GM19468 (cell line): ENCODE data around the gene OR10A3.

ENCODE experiments used
- ATAC-seq: cut with Tn5 transposase; IDR thresholded peaks from one replicate; pipeline ENCODE4 v1.9.1; 2021; ENCODE audit warnings: mild to moderate bottlenecking, moderate library complexity, moderate number of reproducible peaks; ENCODE audit not compliant: unreplicated experiment; ENCODE audit errors: extremely low read depth

The OR10A3 gene

DNA sequence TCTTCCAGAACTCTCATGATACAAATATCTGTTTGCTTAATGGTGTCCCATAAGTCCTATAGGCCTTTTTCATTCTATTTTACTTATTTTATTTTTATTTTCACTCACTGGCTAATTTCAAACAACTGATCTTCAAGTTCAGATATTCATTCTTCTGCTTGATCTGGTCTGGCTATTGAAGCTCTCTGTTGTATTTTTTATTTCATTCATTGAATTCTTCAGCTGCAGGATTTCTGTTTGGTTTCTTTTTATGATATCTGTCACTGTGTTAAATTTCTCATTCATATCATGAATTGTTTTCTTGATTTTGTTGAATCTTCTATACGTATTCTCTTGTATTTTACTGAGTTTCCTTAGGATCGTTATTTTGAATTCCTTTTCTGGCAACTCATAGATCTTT lies 2.6 kb upstream of the OR10A3 start:
- no peak for ATAC-seq

DNA sequence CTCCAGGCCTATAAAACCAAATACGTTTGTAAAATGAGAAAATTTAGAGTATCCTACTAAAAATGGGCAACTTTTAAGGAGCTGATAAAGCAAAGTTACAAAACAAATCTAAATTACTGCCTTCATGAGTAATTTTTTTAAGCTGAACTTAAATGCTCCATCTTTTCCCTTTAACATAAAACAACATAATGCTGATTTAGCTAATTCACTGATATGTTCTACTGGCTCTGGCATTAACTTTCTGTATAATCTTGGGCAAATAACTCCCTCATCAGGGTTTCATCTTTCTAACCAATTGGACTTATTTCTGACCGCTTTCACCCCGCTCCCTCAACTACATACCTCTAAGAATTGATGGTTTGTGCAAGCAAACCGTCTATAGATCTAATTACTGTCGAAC lies 362 bp downstream of the OR10A3 start:
- ATAC-seq: no peak

DNA sequence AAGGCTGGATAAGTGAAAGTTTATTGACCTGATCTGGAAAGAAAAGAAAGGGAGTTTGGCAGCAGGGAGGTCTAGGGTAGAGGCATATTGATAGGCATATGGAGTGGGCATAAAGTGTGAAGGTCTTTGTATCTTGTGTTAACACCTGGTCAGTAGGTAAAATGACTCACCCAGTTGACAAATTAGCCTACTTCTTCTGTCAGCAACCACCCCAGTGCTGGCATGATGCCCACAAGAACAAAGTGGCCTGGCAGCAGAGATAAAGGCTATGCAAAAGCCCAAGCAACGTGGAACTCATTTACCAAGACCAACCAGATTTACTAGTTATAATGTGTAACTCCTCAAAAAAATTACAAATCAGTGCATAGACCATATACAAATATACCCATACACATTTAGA lies 4.9 kb downstream of the OR10A3 start:
- no peak for ATAC-seq

DNA sequence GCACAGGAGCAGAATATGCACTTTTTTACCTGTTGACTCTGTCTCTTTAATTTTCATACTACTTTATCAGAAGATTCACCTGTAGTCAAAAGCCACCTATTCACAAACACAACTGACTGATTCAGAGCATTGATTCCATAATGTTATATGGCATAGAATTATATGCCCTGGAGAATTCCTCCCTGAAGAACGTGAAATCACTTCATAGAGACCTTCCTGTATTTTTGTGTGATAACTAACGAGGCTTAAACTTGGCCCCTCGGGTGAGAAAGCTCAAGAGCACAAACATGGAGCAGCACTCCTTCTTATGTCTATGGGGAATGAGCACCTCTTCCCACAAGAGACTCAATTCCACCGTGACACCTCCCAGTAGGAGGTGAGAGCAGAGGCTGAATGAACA lies 10.3 kb downstream of the OR10A3 start, which contains the start of gene OR10A6:
Gene OR10A6 (minus strand): TSS at position 101 of the 400 bp plus-strand sequence. CDS start 2,606 bp downstream, outside the sequence.
- no peak for ATAC-seq

DNA sequence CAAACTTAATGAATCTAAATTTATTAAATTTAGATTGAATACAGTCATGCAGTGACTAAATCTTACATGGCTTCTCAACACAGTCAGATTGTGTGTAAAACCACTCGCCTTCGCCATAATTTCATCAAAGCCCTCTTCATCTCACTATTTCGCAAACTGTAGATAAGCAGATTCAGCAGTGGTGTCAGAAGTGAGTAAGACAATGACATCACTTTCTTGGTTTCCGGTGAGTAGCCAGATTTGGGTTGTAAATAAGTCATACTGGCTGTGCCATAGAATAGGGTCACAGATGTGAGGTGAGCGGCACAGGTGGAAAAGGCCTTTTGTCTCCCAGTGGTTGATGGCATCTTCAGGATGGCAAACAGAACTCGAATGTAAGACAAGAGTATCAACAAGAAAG lies 13.9 kb downstream of the OR10A3 start:
- no peak for ATAC-seq

DNA sequence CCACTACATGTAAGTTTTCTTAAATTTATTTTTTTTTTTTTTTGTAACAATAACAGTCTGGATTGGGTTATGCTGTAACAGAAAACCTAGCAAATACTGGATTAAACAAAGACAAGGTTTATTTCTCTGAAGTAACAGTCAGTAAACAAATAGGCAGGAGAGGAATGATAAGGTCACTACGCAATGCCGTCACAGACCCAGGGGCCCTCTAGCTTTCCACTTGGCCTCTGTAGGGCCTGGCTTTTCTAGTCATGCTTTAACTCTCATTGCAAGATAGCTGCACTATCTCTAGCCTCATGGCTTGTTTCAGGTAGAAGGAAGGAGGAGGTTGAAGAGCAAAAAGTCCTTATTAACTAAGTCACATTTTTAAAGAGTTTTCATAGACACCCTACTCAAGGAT lies 17.0 kb downstream of the OR10A3 start:
- ATAC-seq: no peak

DNA sequence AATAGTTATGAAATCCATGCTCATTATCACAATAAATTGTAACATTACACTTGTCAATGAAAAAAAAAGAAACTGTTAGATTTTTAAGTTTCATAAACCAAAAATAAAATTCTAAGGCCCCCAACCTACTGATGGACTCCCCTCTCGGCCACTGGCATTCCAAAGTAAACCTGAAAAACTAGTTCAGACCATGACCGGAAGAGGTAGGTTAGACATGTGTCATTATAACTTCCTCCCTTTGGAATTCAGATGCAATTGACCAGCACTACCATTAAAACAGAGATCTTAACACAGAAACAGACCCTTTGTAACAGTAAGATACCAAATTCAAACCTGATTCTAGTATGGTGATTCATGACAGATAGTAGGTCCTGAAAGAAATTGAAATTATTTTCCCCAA lies 23.4 kb downstream of the OR10A3 start:
- no peak for ATAC-seq

DNA sequence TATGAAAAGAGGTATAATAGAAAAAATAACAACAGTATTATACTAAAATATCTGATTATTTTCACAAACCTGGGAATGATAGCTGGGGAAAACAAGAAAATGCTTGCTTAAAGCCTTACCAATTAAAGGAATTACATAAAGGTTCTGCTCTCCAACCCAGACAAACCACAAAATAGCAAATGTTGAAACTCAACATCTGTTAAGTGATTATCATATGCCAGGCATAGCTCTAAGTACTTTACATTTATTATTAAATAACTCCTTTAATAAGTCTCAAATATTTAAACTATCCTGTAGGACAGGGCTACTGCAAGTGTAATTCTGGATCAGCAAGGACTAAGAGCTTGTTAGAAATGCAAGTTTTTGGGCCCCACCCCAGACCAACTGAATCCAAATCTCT lies 30.5 kb downstream of the OR10A3 start:
- no peak for ATAC-seq

DNA sequence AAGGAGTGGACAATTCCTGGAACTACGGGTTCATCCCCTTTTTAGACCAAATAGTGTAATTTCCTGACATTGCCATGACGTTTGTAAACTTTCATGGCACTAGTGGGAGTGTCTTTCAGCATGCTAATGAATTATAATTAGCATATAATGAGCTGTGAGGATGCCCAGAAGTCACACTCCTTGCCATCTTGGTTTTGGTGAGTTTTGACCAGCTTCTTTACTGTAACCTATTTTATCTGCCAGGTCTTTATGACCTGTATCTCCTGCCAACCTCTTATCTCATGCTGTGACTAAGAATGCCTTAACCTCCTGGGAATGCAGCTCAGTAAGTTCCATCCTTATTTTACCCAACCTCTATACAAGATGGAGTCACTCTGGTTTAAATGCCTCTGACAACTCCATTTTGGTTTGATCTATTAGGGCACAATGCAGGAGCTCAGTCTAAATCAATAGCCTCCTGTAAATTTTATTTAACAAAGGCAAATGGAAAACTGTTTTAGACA lies 31.2 kb downstream of the OR10A3 start:
- ATAC-seq: no peak

DNA sequence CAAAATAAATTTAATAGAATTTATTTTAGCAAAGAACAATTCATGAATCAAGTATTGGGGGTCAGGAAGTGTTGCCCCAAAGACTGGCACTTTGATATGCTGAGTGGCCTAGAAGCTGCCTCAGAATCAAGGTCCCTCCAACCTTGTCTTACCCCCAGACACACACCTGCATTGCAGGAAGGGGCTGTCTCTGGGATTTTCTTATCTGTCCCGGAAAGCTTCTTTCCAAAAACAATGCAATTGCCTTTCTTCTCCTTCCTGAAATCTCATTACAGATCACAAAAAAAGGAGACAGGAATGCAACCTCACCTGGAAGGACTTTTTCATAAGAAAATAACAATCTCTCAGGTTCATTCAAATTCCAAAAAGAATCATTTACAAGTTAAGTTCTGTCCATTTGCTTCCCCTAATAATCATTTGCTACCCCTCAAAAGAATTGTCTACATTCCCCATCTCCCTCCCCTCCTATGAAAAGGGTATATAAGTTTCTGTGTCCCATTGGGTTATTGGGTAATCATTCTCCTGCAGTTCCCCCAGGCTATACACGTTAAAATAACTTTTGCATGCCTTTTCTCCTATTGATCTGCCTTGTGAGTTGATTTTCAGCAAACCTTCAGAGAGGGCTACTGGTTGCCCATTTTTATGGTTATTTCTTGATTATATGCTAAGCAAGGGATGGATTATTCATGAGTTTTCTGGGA lies 31.8 kb downstream of the OR10A3 start:
- ATAC-seq: no peak

DNA sequence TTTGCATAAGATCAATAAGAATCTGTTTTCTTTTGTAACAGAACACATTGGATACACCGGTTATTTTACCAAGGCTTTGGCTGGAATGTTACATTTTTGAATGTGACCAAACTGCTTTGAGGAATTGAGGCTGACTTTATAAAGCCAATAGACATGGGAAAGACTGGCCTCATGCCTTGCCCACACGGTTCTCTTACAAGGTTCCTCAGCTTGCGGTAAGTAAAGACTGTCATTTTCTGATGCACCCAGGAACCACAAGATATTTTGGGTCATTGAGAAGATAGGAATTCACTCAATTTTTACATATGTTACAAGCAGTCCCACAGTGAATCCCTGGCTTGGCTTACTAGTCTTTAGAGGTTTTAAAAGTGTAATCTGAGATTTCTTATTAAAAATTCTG lies 34.4 kb downstream of the OR10A3 start:
- ATAC-seq: no peak

DNA sequence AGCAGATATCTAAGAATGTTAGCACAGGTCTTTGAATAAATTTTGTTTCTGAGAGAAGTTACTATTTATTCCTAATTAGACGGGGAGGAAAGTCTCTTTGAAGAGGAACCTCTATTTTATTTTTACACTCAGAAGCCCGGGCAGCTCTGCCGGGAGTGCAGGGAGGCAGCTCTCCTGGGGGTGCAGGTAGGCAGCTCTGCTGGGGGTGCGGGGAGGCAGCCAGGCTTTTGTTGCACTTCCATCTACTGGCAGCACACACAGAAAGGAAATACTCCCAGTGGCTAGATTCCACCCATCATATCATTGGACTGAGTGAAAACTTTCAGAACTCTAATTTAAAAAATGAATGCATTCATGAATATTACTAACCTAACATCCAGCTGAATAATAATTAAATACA lies 35.0 kb downstream of the OR10A3 start:
- no peak for ATAC-seq

DNA sequence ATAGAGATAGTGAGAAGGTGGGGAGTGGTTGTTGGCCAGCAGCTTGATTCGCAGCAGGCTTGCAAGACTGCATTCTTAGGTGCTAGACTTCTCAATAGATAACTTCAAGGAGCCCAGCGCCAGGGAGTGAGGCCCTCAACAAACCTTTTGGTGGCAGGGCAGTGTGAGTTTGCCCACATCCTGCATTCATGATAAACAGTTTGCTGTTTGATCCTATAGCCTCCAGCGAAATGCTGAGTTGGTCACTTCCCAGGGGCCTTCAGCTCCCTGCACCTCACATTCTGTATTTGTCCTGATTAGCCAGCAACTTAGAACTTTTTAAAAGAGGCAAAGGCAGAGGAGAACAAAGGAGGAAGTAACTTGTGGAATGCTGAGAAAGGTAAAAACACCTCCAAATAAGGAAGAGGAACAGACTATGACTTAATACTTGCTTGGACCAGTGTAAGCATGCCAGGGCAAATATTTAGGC lies 35.5 kb downstream of the OR10A3 start:
- ATAC-seq: no peak

DNA sequence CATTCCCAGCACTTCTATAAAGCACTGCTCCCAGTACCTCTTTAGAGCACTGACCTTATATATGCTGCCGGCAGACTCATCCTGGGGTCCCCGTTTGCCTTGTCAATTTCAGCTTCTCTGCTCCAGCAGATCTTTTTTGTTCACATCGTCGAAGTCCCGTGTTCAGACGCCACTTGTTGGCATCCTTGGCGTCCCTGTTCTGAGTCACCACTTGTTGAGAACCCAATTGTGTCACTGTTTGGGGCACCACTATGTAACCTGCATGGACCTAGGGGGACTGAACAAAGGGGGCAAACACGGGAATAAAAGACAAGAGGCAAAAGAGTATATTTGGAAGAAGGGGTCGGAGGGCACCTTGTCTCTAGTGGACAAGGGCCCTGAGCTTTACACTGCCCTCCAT lies 36.0 kb downstream of the OR10A3 start:
- no peak for ATAC-seq

DNA sequence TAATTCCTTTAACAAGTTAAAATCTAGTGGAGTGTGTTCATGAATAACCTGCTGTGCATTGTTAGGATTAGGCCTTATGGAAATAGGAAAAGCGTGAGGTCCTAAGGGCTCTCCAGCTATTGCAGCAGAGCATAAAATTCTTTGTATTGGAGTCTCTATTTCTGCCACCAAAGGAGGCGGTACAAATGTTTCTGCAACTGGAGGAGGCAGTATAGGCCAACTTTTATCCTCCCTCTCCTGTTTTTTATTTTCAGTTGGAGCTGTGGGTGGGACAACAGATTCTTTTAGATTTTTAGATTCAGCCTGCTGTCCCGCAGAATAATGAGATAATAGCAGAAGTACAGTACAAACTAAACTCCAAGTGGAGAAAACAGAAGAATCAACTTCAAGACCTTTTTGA lies 36.6 kb downstream of the OR10A3 start:
- no peak for ATAC-seq

DNA sequence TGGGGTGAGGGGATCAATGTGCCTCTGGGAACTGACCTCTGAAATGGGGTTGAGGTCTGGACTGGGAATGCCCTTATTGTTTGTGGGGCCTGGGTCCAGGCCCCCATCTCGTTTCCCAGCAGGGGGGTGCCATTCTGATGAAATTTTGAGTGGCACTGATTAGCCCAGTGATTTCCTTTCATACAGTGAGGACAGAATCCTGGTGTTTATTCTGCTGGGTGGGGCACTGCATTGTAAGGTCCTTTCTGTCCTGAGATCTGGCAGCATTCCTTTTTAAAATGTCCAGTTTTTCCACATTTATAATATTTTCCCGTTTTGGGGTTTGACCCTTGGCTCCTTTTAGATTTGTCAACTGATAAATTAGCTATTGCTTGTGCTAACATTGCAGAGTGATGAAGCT lies 37.6 kb downstream of the OR10A3 start:
- ATAC-seq: no peak

DNA sequence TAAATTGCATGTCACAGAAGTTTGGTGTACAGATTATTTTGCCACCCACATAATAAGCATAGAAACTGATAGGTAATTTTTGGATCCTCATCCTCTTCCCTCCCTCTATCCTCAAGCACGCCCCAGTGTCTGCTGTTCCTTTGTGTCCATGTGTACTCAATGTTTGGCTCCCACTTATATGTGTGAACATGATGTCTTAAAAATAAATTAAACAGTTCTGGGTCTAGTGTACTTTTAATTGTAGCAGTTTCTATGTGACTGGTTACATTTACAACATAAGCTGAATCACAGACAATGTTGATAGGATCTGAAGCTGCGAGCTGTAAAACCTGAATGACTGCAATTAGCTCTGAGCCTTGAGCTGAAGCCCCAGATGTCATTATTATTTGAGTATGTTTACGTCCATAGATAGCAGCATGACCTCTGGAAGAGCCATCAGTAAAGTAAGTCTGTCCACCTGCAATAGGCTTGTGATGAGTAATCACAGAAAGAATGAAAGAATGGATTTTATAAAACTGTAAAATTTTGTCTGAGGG lies 40.1 kb downstream of the OR10A3 start:
- no peak for ATAC-seq

DNA sequence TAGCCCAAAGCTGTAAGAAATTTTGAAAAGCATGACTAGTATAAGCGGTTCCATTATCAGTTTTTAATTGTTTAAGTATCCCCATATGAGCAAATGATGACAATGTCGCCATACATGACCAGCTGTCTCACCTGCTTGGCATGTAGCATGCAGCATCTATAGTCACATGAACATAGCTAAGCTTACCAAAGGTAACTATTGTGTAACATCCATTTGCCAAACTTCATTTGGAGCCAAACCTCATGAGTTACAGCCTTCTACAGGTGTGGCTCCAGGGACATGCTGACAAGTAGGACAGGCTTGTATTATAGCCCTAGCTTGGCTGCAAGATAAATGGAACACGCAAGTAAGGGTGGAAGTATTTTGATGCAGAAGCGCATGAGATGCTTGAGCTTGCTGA lies 40.8 kb downstream of the OR10A3 start:
- ATAC-seq: no peak

DNA sequence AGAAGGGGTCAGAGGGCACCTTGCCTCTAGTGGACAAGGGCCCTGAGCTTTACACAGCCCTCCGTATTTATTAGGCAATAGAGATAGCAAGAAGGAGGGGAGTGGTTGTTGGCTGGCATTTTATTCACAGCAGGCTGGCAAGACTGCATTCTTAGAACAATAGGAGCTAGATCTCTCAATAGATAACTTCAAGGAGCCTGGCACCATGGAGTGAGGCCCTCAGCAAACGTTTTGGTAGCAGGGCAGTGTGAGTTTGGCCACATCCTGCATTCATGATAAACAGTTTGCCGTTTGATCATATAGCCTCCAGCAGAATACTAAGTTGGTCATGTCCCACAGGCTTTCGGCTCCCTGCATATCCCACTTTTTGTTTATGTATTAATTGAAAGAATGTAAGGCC lies 42.1 kb downstream of the OR10A3 start:
- no peak for ATAC-seq

DNA sequence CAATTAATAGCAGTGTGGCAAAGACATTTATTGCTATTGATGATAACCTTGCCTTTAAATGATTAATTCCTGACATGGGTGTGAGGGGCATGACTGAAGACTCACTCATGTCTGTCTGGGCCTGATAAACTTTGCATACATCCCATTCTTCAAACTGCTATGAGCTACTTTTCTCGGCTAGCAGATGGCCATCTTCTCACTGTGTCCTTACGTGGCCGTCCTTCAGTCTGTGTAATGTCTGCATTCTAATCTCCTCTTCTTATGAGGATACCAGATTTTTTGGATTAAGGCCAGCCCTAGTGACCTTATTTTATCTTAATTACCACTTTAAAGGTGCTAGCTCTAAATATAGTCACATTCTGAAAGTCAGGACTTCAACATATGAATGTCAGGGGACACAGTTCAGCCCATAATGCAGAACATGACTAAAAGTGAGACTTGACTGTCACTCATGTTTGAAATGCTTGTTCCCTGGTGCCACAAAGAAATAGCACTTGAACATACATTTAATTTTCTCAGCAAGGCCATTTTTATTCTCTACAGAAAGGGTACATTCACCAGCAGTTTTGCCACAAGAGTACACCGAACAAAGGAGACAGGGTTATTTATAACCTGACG lies 42.7 kb downstream of the OR10A3 start:
- ATAC-seq: no peak

DNA sequence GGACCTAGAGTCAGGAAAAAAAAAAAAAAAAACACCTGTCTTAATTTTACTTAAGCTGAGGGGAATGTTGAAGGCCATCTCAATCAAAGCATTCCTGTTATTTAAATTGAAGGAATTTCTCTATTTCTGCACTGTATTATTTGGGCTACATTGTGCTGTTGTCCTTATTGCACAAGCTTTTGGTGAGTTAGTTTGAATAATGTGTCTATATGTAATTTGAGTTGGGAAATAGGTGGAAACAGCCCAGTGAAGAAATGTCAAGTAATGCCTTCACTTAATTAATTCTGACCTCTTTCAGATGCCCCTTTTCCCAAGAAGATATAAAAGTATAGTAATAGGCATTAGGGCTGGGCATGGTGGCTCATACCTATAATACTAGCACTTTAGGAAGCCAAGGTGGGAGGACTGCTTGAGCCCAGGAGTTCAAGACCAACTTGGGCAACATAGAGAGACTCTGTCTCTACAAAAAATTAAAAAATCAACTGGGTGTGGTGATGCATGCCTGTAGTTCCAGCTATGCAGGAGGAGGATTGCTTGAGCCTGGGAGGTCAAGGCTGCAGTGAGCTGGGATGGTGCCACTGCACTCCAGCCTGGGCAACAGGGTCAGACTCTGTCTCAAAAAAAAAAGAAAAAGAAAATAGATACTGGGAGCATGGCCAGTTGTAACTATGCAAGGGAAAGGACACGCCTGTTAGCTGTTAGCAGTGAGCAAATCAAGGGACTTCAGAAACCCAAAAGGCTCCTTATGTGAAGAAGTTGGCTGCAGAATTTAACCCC lies 45.3 kb downstream of the OR10A3 start:
- no peak for ATAC-seq
